ENCODE data around the gene IQSEC1. TPM values are rescaled to one million over a fixed set of nuclear protein-coding genes. Genes with fewer than 3 reads are reported as not detected.

The IQSEC1 gene
- total and polyA plus RNA-seq, 2 donors (not counting 3 experiments of a cell fraction or from before 2014, with no cell fraction given): 5.2 to 18.0 TPM

DNA sequence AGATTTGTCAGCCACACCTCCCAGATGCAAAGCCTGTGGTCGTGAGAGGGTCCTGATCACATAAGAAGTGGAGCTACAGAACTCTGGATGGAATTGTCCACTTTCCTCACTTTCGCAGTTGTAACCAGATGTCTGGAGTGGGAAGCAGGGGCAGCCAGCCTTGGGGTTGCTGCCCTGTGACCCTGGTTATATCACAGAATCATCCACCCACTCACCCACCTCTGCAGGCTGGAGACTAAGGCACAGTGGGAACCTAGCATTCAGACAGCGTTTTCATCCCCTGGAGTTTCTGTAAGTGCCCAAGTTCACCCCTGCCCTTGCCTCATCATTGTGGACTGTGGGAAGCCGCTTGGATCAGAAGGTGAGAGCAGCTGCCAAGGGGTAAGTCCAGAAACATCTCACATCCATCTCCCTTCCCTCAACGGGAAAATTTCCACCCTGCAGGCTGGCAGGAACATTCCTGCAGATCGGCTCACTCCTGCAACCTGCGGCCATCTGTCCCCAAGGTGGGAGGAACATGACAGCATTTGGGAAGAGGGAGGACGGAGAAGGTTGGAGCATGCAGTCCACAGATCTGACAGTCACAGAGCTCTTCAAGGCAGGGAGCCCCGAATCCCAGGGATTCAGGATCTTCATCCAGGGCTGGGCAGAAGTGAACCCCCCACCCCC, 2.9 kb upstream of the IQSEC1 start:
- Histone ChIP-seq H3K79me2 (ENCODE audit: control insufficient read depth, insufficient read depth, low read length) (no peaks in the 10 kb centered on the region), H3K4me1 (ENCODE audit: control insufficient read depth, extremely low read depth, insufficient read depth, low read length) (no peaks in the 10 kb centered on the region), H3K9ac (replicated peaks; ENCODE audit: extremely low read depth, insufficient read depth, low read length) (no peak overlapping the region), H3K9me1 (replicated peaks; ENCODE audit: control insufficient read depth, extremely low read depth, insufficient read depth, low read length) (no peaks in the 10 kb centered on the region), H3K27me3 (ENCODE audit: control insufficient read depth in 2 of 2, insufficient read depth in 2 of 2, low read length in 2 of 2) (peaks cover 6 to 13% of the 10 kb centered on the region in 2 experiments), H3K9me3 (replicated peaks; ENCODE audit: control insufficient read depth, insufficient read depth, low read length) (no peaks in the 10 kb centered on the region), H3K36me3 (ENCODE audit: control insufficient read depth in 2 of 2, extremely low read depth in 1 of 2, insufficient read depth in 2 of 2, low read length in 2 of 2) (no peaks in the 10 kb centered on the region), H2AFZ (ENCODE audit: low read depth, low read length) (no peak overlapping the region), H4K20me1 (replicated peaks; ENCODE audit: control insufficient read depth, extremely low read depth, insufficient read depth, low read length) (no peaks in the 10 kb centered on the region), H3K4me2 (ENCODE audit: insufficient read depth, low read length) (no peak overlapping the region), H3K27ac (ENCODE audit: insufficient read depth, low read depth, low read length) (no peak overlapping the region), H3K4me3 (replicated peaks in 1 of 3; ENCODE audit: insufficient read depth in 1 of 3, low read depth in 1 of 3, low read length in 3 of 3) (no peak overlapping the region)
- CTCF ChIA-PET: interaction anchor here (0.8 kb wide), 1 partner anchor 16 kb away, joined by 3 read pairs; no protein-coding TSS in a partner anchor
- no peak for TF ChIP-seq POLR2A (IDR thresholded peaks at IDR 0.05; ENCODE audit: low read depth, low read length)
- no TSS peak for BruUV-seq (replicated peaks)
- intact Hi-C loops (cut with micrococcal nuclease): no loop called here
- dilution Hi-C loops (cut with MboI; ENCODE audit: extremely low pct_ligation_motif_present, low sequenced_read_pairs): loop anchor here (25.0 kb wide), 1 partner anchor 386 kb away; no protein-coding TSS in a partner anchor
- FAIRE-seq (no peak), DNase-seq (ENCODE audit: low read depth, low spot score) (no peak)
- POLR2A ChIA-PET: no interaction called here

DNA sequence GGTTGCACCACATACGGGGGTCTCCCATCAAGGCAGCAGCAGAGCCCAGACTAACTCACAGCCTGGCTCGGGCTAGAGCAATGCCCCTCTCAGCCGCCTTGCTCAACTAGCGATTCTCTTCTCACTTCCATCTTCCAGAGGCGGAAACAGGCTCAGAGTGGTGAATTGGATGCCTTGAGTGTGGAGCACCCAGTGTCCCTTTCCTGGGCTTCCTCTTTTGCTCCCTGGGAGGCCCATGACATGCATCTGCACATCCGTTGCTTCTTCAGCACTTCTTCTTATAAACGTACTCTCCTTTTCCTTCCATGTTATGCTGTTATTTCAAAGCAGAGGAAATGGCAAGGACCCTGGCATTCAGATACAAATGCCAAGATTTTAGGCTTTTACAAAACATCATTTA, 2.1 kb upstream of the IQSEC1 start:
- Histone ChIP-seq H3K27ac (ENCODE audit: insufficient read depth, low read depth, low read length) (no peak overlapping the region), H3K79me2 (ENCODE audit: control insufficient read depth, insufficient read depth, low read length) (no peaks in the 10 kb centered on the region), H3K9ac (replicated peaks; ENCODE audit: extremely low read depth, insufficient read depth, low read length) (no peak overlapping the region), H3K4me1 (ENCODE audit: control insufficient read depth, extremely low read depth, insufficient read depth, low read length) (no peaks in the 10 kb centered on the region), H3K9me3 (replicated peaks; ENCODE audit: control insufficient read depth, insufficient read depth, low read length) (no peaks in the 10 kb centered on the region), H3K4me3 (replicated peaks in 1 of 3; ENCODE audit: insufficient read depth in 1 of 3, low read depth in 1 of 3, low read length in 3 of 3) (no peak overlapping the region), H3K9me1 (replicated peaks; ENCODE audit: control insufficient read depth, extremely low read depth, insufficient read depth, low read length) (no peaks in the 10 kb centered on the region), H2AFZ (ENCODE audit: low read depth, low read length) (no peak overlapping the region), H4K20me1 (replicated peaks; ENCODE audit: control insufficient read depth, extremely low read depth, insufficient read depth, low read length) (no peaks in the 10 kb centered on the region), H3K4me2 (ENCODE audit: insufficient read depth, low read length) (no peak overlapping the region), H3K27me3 (ENCODE audit: control insufficient read depth in 2 of 2, insufficient read depth in 2 of 2, low read length in 2 of 2) (peaks cover 6 to 13% of the 10 kb centered on the region in 2 experiments), H3K36me3 (ENCODE audit: control insufficient read depth in 2 of 2, extremely low read depth in 1 of 2, insufficient read depth in 2 of 2, low read length in 2 of 2) (no peaks in the 10 kb centered on the region)
- POLR2A ChIA-PET: no interaction called here
- dilution Hi-C loops (cut with MboI; ENCODE audit: extremely low pct_ligation_motif_present, low sequenced_read_pairs): loop anchor here (25.0 kb wide), 1 partner anchor 387 kb away; no protein-coding TSS in a partner anchor
- TF ChIP-seq FOS (IDR thresholded peaks at IDR 0.05; ENCODE audit: borderline replicate concordance, insufficient read depth, low read length): no peak
- no peak for TF ChIP-seq EZH2 (IDR thresholded peaks at IDR 0.05; ENCODE audit: borderline replicate concordance, low read depth, low read length, severe bottlenecking)
- no peak for TF ChIP-seq JUN (IDR thresholded peaks at IDR 0.05; ENCODE audit: borderline replicate concordance, insufficient read depth, insufficient read length, low read depth)
- TF ChIP-seq, protein P1, sequence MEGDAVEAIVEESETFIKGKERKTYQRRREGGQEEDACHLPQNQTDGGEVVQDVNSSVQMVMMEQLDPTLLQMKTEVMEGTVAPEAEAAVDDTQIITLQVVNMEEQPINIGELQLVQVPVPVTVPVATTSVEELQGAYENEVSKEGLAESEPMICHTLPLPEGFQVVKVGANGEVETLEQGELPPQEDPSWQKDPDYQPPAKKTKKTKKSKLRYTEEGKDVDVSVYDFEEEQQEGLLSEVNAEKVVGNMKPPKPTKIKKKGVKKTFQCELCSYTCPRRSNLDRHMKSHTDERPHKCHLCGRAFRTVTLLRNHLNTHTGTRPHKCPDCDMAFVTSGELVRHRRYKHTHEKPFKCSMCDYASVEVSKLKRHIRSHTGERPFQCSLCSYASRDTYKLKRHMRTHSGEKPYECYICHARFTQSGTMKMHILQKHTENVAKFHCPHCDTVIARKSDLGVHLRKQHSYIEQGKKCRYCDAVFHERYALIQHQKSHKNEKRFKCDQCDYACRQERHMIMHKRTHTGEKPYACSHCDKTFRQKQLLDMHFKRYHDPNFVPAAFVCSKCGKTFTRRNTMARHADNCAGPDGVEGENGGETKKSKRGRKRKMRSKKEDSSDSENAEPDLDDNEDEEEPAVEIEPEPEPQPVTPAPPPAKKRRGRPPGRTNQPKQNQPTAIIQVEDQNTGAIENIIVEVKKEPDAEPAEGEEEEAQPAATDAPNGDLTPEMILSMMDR (IDR thresholded peaks at IDR 0.05; ENCODE audit: extremely low read depth in 1 of 2, insufficient read depth in 1 of 2, low read depth in 1 of 2, low read length in 2 of 2): no peak
- TF ChIP-seq, protein P2, sequence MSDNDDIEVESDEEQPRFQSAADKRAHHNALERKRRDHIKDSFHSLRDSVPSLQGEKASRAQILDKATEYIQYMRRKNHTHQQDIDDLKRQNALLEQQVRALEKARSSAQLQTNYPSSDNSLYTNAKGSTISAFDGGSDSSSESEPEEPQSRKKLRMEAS (IDR thresholded peaks at IDR 0.05; ENCODE audit: insufficient read depth, insufficient read length): no peak
- TF ChIP-seq POLR2AphosphoS5 (IDR thresholded peaks at IDR 0.05; ENCODE audit: insufficient read depth, low read depth, low read length): no peak
- no peak for TF ChIP-seq GATA2 (IDR thresholded peaks at IDR 0.05; ENCODE audit: insufficient read depth, insufficient read length, low read depth, low read length)
- no peak for TF ChIP-seq POLR2A (IDR thresholded peaks at IDR 0.05; ENCODE audit: low read depth, low read length)
- TF ChIP-seq MYC (IDR thresholded peaks at IDR 0.05; ENCODE audit: low read depth, low read length): no peak
- DNase-seq (ENCODE audit: low read depth, low spot score) (no peak), FAIRE-seq (no peak)
- BruUV-seq (replicated peaks): no TSS peak
- intact Hi-C loops (cut with micrococcal nuclease): no loop called here
- CTCF ChIA-PET: interaction anchor here (5.5 kb wide), 1 partner anchor 16 kb away, joined by 22 read pairs; no protein-coding TSS in a partner anchor
